IPS-15b (cell line): Measurements from ENCODE around the gene CD22.

Source experiments
- H3K27me3 ChIP-seq: one replicate; pipeline ENCODE4 v1.6.1; 2013; ENCODE audit warnings: low read length; ENCODE audit not compliant: control insufficient read depth, insufficient read depth
- H3K36me3 ChIP-seq: one replicate; pipeline ENCODE4 v1.6.1; 2013; ENCODE audit warnings: low read length; ENCODE audit not compliant: control insufficient read depth, insufficient read depth
- H3K4me1 ChIP-seq: one replicate; pipeline ENCODE4 v1.6.1; 2013; ENCODE audit warnings: mild to moderate bottlenecking, low read length; ENCODE audit not compliant: control insufficient read depth, insufficient read depth
- H3K4me3 ChIP-seq: one replicate; pipeline ENCODE4 v1.5.1; 2013; ENCODE audit warnings: low read depth, low read length
- H3K9ac ChIP-seq: one replicate; pipeline ENCODE4 v1.6.1; 2013; ENCODE audit warnings: low read depth, mild to moderate bottlenecking, low read length
- H3K9me3 ChIP-seq: one replicate; pipeline ENCODE4 v1.6.1; 2013; ENCODE audit warnings: mild to moderate bottlenecking, low read length; ENCODE audit not compliant: control insufficient read depth, insufficient read depth

CD22 gene

DNA sequence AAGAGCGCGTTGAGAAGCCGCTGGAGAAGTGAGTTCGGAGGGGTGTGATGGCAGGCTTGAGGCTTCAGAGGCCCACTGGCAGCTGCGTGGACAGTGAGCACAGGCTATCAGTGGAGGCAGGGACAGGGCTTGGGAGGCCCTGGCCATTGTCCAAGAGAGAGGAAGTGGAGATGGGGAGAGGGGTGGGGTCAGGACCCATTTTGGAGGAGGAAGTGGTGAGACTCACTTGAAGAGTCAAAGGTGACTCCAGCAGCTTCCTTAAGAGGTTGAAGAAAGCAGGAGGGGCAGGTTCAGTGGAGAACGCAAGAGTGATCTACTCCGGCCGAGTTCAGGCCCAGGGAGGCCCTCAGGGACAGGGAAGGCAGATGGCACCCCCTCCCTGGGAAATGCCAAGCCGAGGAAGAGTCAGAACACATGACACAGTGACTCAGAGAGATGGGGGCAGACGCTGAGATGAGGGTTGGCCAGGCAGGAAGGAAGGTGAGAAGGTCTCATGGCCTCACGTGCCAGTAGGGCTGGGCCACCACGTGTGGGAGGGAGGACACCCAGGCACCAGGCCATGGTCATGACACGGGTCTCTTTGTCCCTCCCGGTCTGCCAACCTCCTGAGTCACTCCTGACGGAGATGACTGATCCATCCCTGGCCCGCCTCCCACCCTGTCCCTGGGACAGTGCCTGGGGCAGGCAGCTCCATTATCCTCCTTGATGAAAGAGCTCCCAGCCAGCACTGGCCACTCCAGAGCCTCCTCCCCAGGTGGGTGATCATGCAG, 10.1 kb upstream of the CD22 start:
- H3K4me1 ChIP-seq = no peaks in the 10 kb centered on the region
- H3K9me3 ChIP-seq = peaks cover 4% of the 10 kb centered on the region
- H3K4me3 ChIP-seq = no peak overlapping the region
- H3K9ac ChIP-seq = no peak overlapping the region
- no peaks in the 10 kb centered on the region for H3K27me3 ChIP-seq
- H3K36me3 ChIP-seq = no peaks in the 10 kb centered on the region

DNA sequence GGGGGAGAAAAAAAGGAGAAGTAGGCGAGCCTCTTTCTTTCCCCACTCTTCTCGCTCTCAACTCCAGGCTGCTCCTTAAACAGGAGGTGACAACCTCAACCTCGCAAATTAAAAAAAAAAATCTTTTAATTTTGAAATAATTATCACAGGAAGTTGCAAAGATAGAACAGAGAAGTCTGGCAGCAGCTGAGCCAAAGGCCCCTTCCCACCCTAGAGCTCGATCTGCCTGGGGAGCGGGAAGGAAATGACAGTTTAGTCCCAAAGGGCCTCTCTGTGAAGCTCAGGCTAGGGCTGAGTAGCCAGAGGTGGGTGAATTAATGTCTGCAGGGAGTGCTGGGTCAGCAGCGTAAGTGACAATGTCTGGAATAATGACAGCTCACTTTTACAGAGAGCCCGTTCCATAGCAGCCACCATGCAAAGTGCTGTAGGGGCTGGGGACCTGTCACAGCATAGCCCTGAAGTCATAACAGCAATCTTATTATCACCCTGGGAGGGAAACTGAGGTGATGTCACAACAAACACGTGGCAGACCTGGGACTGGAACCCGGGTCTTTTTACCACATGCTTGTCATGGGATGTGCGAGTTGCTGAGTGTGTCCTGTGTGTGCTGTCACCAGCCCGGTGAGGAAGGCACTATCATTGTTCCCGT, 8.8 kb upstream of the CD22 start:
- Histone ChIP-seq H3K9me3 (peaks cover 4% of the 10 kb centered on the region), H3K4me1 (no peaks in the 10 kb centered on the region), H3K36me3 (no peaks in the 10 kb centered on the region), H3K4me3 (no peak overlapping the region), H3K9ac (no peak overlapping the region), H3K27me3 (no peaks in the 10 kb centered on the region)

- Histone ChIP-seq H3K9me3 (peaks cover 4% of the 10 kb centered on the region), H3K9ac (no peak overlapping the region), H3K36me3 (no peaks in the 10 kb centered on the region), H3K27me3 (no peaks in the 10 kb centered on the region), H3K4me1 (no peaks in the 10 kb centered on the region), H3K4me3 (no peak overlapping the region)
These were observed 7.7 kb upstream of the CD22 start for GRCh38 chr19:35321291-35321690.

DNA sequence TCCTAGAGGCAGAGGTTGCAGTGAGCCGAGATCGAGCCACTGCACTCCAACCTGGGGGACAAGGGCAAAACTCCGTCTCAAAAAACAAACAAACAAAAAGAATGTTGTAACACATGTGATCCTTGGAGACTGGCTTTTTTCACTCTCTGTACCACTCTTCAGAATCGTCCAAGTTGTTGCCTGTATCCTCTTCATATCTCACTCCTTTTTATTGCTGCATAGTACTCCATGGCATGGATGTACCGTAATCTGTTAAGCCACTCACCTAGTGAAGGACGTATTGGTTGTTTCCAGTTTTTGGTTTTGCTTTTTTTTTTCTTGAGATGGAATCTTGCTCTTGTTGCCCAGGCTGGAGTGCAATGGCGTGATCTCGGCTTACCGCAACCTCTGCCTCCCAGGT, 7.0 kb upstream of the CD22 start:
- Histone ChIP-seq H3K9ac (no peak overlapping the region), H3K4me1 (no peaks in the 10 kb centered on the region), H3K9me3 (peaks cover 4% of the 10 kb centered on the region), H3K27me3 (no peaks in the 10 kb centered on the region), H3K4me3 (no peak overlapping the region), H3K36me3 (no peaks in the 10 kb centered on the region)

GRCh38 chr19:35327642-35328041, 1.3 kb upstream of the CD22 start:
- no peaks in the 10 kb centered on the region for H3K27me3 ChIP-seq
- H3K4me3 ChIP-seq = no peak overlapping the region
- no peak overlapping the region for H3K9ac ChIP-seq
- H3K36me3 ChIP-seq = no peaks in the 10 kb centered on the region
- no peaks in the 10 kb centered on the region for H3K4me1 ChIP-seq
- H3K9me3 ChIP-seq = no peaks in the 10 kb centered on the region

DNA sequence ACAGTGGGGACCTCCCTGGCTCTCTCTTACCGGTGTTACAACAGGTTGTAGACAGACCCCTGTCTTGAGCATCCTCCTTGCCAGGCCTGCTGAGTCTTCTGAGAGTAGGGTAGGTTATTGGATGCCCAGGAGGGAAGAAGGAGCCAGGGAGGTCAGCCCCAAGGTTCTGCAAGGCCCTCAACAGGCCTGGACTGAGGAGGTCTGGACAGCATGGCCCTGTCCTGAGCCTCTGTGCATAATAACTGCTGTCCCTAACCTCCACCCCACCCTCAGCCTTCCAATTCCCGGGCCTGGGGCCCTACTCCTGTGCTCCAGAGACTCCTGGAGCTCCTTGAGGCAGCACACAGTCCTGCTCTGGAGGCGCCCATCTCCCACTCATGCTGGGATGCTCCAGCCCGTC, 336 bp downstream of the CD22 start:
- Histone ChIP-seq H3K27me3 (no peaks in the 10 kb centered on the region), H3K4me1 (no peaks in the 10 kb centered on the region), H3K9me3 (no peaks in the 10 kb centered on the region), H3K36me3 (no peaks in the 10 kb centered on the region), H3K4me3 (no peak overlapping the region), H3K9ac (no peak overlapping the region)

GRCh38 chr19:35330475-35330874, 1.5 kb downstream of the CD22 start:
- H3K4me3 ChIP-seq = no peak overlapping the region
- H3K4me1 ChIP-seq = no peaks in the 10 kb centered on the region
- no peaks in the 10 kb centered on the region for H3K9me3 ChIP-seq
- H3K27me3 ChIP-seq = no peaks in the 10 kb centered on the region
- no peak overlapping the region for H3K9ac ChIP-seq
- no peaks in the 10 kb centered on the region for H3K36me3 ChIP-seq

DNA sequence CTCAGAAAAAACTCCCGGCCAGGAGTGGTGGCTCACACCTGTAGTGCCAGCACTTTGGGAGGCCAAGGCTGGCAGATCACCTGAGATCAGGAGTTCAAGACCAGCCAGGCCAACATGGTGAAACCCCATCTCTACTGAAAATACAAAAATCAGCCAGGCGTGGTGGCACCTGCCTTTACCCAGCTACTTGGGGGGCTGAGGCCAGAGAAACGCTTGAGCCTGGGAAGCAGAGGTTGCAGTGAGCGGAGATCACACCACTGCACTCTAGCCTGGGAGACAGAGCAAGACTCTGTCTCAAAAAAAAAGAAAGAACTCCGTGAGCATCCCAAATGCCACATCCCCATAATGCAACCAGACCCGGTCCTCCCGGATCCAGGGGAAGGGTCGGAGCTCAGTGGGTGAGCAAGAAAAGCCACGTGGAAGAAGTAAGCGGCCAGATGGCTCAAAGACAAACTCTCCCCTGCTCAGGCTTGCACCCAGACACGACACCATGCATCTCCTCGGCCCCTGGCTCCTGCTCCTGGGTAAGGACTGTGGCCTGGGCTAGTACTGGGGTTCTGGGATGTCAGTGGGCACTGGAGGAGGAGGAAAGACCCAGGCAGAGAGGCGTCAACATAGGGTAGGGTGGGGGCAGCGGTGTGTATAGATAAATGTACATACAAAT, 2.7 kb downstream of the CD22 start:
- Histone ChIP-seq H3K9me3 (no peaks in the 10 kb centered on the region), H3K4me1 (no peaks in the 10 kb centered on the region), H3K9ac (no peak overlapping the region), H3K4me3 (no peak overlapping the region), H3K36me3 (no peaks in the 10 kb centered on the region), H3K27me3 (no peaks in the 10 kb centered on the region)

- Histone ChIP-seq H3K27me3 (no peaks in the 10 kb centered on the region), H3K9ac (no peak overlapping the region), H3K4me3 (no peak overlapping the region), H3K4me1 (no peaks in the 10 kb centered on the region), H3K36me3 (no peaks in the 10 kb centered on the region), H3K9me3 (no peaks in the 10 kb centered on the region)
These were observed 3.8 kb downstream of the CD22 start for GRCh38 chr19:35332817-35333216.

DNA sequence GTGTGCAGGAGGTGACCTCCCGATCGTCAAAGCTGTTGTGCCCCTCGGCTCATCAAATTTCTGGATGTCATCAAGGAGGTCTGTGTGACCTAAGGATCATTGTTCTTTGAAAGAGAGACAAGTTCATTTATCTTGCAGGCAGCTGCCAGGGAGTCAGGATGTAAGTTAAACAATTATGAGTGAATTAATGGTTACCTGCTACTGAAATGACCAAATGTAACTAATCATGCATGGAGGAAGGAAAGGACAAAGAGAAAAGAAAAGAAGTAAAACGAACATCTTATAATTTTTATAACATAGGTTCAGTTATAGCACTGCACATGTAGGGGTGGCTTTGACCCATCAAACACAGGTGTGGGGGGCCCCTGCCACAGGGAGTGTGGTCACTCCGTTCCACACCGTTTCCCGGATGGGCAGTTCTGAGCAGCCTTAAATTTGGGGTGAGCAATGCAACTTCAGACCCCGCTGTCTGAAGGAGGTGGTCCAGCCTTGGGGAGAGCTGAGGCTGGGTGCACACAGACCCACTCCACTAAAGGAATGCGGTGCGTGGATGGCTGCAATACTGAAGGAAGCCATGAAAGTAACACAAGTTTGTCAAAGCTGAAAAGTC, 5.3 kb downstream of the CD22 start:
- H3K4me1 ChIP-seq = no peaks in the 10 kb centered on the region
- no peaks in the 10 kb centered on the region for H3K9me3 ChIP-seq
- H3K9ac ChIP-seq = no peak overlapping the region
- no peaks in the 10 kb centered on the region for H3K36me3 ChIP-seq
- no peaks in the 10 kb centered on the region for H3K27me3 ChIP-seq
- no peak overlapping the region for H3K4me3 ChIP-seq

GRCh38 chr19:35336166-35336955, 7.4 kb downstream of the CD22 start:
- Histone ChIP-seq H3K4me1 (no peaks in the 10 kb centered on the region), H3K4me3 (no peak overlapping the region), H3K27me3 (no peaks in the 10 kb centered on the region), H3K36me3 (no peaks in the 10 kb centered on the region), H3K9ac (no peak overlapping the region), H3K9me3 (no peaks in the 10 kb centered on the region)
